IMR-90 (cell line): Measurements from ENCODE around the gene NKTR. TPM values are rescaled to one million over a fixed set of nuclear protein-coding genes. Genes with fewer than 3 reads are reported as not detected.

Source experiments
- ATAC-seq: fragments of 200-7000 bp; cut with Tn5 transposase; 2 replicates; pipeline ENCODE4 v1.9.1; 2020; ENCODE audit warnings: low read depth, mild to moderate bottlenecking, moderate library complexity
- BruUV-seq: library from RNA; stranded (reverse); fragments of 400-500 nt; replicated peaks from 2 replicates; lab custom pipeline; 2021; lab: Mats Ljungman, UMichigan
- CTCF ChIA-PET: fragments of 300-600 bp; formaldehyde crosslinking; extraction: SDS; loops from one replicate; lab custom pipeline; 2021; ENCODE audit warnings: antibody characterized with exemption; lab: Yijun Ruan, JAX
- POLR2A ChIA-PET: fragments of 300-600 bp; sonication (Branson Sonifier 250); formaldehyde crosslinking; loops from one replicate; lab custom pipeline; 2022; ENCODE audit warnings: antibody characterized with exemption; ENCODE audit not compliant: unreplicated experiment; lab: Charles Lee
- DNase-seq: peaks from one replicate; pipeline ENCODE4 v3.0.0; 2013
- H2AFZ ChIP-seq: replicated peaks from 2 replicates; pipeline ENCODE3; 2013; ENCODE audit warnings: low read length, mild to moderate bottlenecking; ENCODE audit not compliant: poor library complexity
- H2AK5ac ChIP-seq: 2 replicates; pipeline ENCODE4 v1.6.1; 2013; ENCODE audit warnings: low read depth, low read length, inconsistent platforms
- H2AK9ac ChIP-seq: replicated peaks from 2 replicates; pipeline ENCODE3; 2013; ENCODE audit warnings: mild to moderate bottlenecking, low read depth, low read length, moderate library complexity; ENCODE audit not compliant: poor library complexity
- H2BK120ac ChIP-seq: 2 replicates; pipeline ENCODE4 v1.6.1; 2013; ENCODE audit warnings: low read depth, low read length, inconsistent platforms
- H2BK15ac ChIP-seq: 3 replicates; pipeline ENCODE4 v1.6.1; 2013; ENCODE audit warnings: low read depth, low read length, inconsistent platforms
- H2BK20ac ChIP-seq: 2 replicates; pipeline ENCODE4 v1.6.1; 2013; ENCODE audit warnings: low read depth, mild to moderate bottlenecking, inconsistent platforms, low read length, moderate library complexity
- H2BK5ac ChIP-seq: 2 replicates; pipeline ENCODE4 v1.6.1; 2013; ENCODE audit warnings: mild to moderate bottlenecking, low read depth, low read length, inconsistent platforms; ENCODE audit not compliant: poor library complexity, severe bottlenecking
- H3K14ac ChIP-seq: replicated peaks from 2 replicates; pipeline ENCODE4 v1.6.1; 2013; ENCODE audit warnings: low read depth, low read length, inconsistent platforms
- H3K18ac ChIP-seq: 2 replicates; pipeline ENCODE4 v1.6.1; 2013; ENCODE audit warnings: low read depth, low read length, control low read depth
- H3K23ac ChIP-seq: 2 replicates; pipeline ENCODE4 v1.6.1; 2013; ENCODE audit warnings: low read depth, low read length, inconsistent platforms
- H3K27ac ChIP-seq: 2 replicates; pipeline ENCODE4 v1.5.1; 2013; ENCODE audit warnings: mild to moderate bottlenecking, control low read depth, low read length; ENCODE audit not compliant: insufficient read depth
- H3K27me3 ChIP-seq: 2 replicates; pipeline ENCODE4 v1.6.1; 2013; ENCODE audit warnings: low read length; ENCODE audit not compliant: control insufficient read depth, insufficient read depth
- H3K36me3 ChIP-seq: 2 replicates; pipeline ENCODE4 v1.6.1; 2013; ENCODE audit warnings: low read length, mixed read lengths; ENCODE audit not compliant: control insufficient read depth, insufficient read depth
- H3K4ac ChIP-seq: 2 replicates; pipeline ENCODE4 v1.6.1; 2013; ENCODE audit warnings: low read depth, low read length, inconsistent platforms
- H3K4me1 ChIP-seq: 2 replicates; pipeline ENCODE4 v1.6.1; 2013; ENCODE audit warnings: low read length, mixed read lengths; ENCODE audit not compliant: control insufficient read depth, insufficient read depth
- H3K4me2 ChIP-seq: 2 replicates; pipeline ENCODE4 v1.6.1; 2013; ENCODE audit warnings: low read depth, mild to moderate bottlenecking, control low read depth, low read length, moderate library complexity
- H3K4me3 ChIP-seq: 2 replicates; pipeline ENCODE4 v1.5.1; 2013; ENCODE audit warnings: low read depth, mild to moderate bottlenecking, control low read depth, low read length, moderate library complexity; ENCODE audit not compliant: insufficient read depth
- H3K56ac ChIP-seq: 2 replicates; pipeline ENCODE4 v1.6.1; 2013; ENCODE audit warnings: low read length, inconsistent platforms; ENCODE audit not compliant: insufficient read depth; ENCODE audit errors: extremely low read depth
- H3K79me1 ChIP-seq, 2 experiments: 2 replicates each; pipeline ENCODE4 v1.6.1; 2013; ENCODE audit warnings: low read length in 2 of 2, inconsistent platforms in 1 of 2, low read depth in 1 of 2
- H3K9ac ChIP-seq: 2 replicates; pipeline ENCODE4 v1.6.1; 2013; ENCODE audit warnings: low read depth, low read length, control low read depth
- H3K9me1 ChIP-seq: 2 replicates; pipeline ENCODE4 v1.6.1; 2013; ENCODE audit warnings: low read length, inconsistent platforms; ENCODE audit not compliant: insufficient read depth
- H3K9me3 ChIP-seq: 2 replicates; pipeline ENCODE4 v1.6.1; 2013; ENCODE audit warnings: low read length; ENCODE audit not compliant: control insufficient read depth, insufficient read depth
- H4K20me1 ChIP-seq: 2 replicates; pipeline ENCODE4 v1.6.1; 2013; ENCODE audit warnings: low read length, inconsistent platforms; ENCODE audit not compliant: insufficient read depth
- H4K5ac ChIP-seq: 2 replicates; pipeline ENCODE4 v1.6.1; 2013; ENCODE audit warnings: mild to moderate bottlenecking, low read depth, low read length, control low read depth
- H4K8ac ChIP-seq, 2 experiments: 2 replicates each; pipeline ENCODE4 v1.6.1; 2013; ENCODE audit warnings: low read depth in 2 of 2, low read length in 2 of 2, control low read depth in 1 of 2, inconsistent platforms in 1 of 2
- H4K91ac ChIP-seq: 2 replicates; pipeline ENCODE4 v1.6.1; 2013; ENCODE audit warnings: low read depth, low read length, inconsistent platforms; ENCODE audit not compliant: insufficient read depth
- BHLHE40 ChIP-seq: fragments of 150-350 bp; IDR thresholded peaks from 2 replicates; pipeline ENCODE4 v1.6.1; 2016; ENCODE audit warnings: mild to moderate bottlenecking, low read depth, low read length
- CEBPB ChIP-seq: IDR thresholded peaks from 2 replicates; pipeline ENCODE4 v1.6.1; 2012; ENCODE audit warnings: low read depth, low read length, improper control_type of control experiment
- CHD1 ChIP-seq: IDR thresholded peaks from 2 replicates; pipeline ENCODE4 v1.6.1; 2012; ENCODE audit warnings: low read depth, low read length, improper control_type of control experiment
- FOS ChIP-seq: fragments of 150-350 bp; IDR thresholded peaks from 2 replicates; pipeline ENCODE4 v1.6.1; 2016; ENCODE audit warnings: low read depth, low read length
- MAFK ChIP-seq: IDR thresholded peaks from 2 replicates; pipeline ENCODE4 v1.6.1; 2012; ENCODE audit warnings: low read depth, low read length, improper control_type of control experiment
- MAZ ChIP-seq: IDR thresholded peaks from 2 replicates; pipeline ENCODE4 v1.6.1; 2012; ENCODE audit warnings: low read depth, mild to moderate bottlenecking, low read length, improper control_type of control experiment, moderate library complexity, borderline replicate concordance
- MXI1 ChIP-seq: IDR thresholded peaks from 2 replicates; pipeline ENCODE4 v1.6.1; 2012; ENCODE audit warnings: low read depth, mild to moderate bottlenecking, low read length, moderate library complexity, borderline replicate concordance
- NFE2L2 ChIP-seq: fragments of 150-350 bp; IDR thresholded peaks from 2 replicates; pipeline ENCODE4 v1.6.1; 2016; ENCODE audit warnings: low read depth, mild to moderate bottlenecking, low read length
- RAD21 ChIP-seq: IDR thresholded peaks from 2 replicates; pipeline ENCODE4 v1.6.1; 2012; ENCODE audit warnings: low read length, improper control_type of control experiment
- RCOR1 ChIP-seq: IDR thresholded peaks from 2 replicates; pipeline ENCODE4 v1.6.1; 2012; ENCODE audit warnings: mild to moderate bottlenecking, low read length, improper control_type of control experiment; ENCODE audit not compliant: insufficient replicate concordance
- RFX5 ChIP-seq: IDR thresholded peaks from 2 replicates; pipeline ENCODE4 v1.8.0; 2012; ENCODE audit warnings: low read depth, mild to moderate bottlenecking, low read length, moderate library complexity
- SMC3 ChIP-seq: fragments of 150-350 bp; IDR thresholded peaks from 2 replicates; pipeline ENCODE4 v1.6.1; 2016; ENCODE audit warnings: low read depth, mild to moderate bottlenecking, antibody characterized with exemption, low read length, moderate library complexity
- WGBS, 2 experiments: methylation state at CpG; one replicate each; pipeline versions ENCODE4 v1.1.5 to v1.1.7; 2013; ENCODE audit warnings: missing lambda C conversion rate in 2 of 2; ENCODE audit not compliant: insufficient read length in 1 of 2; ENCODE audit errors: extremely low coverage in 2 of 2; 5-methylcytosine and 5-hydroxymethylcytosine counted together
- dilution Hi-C: fragments of 300-500 bp; cut with HindIII; formaldehyde crosslinking; loops from one replicate; pipeline ENCODE4 v1.14.3; 2018; ENCODE audit warnings: low sequenced_read_pairs; ENCODE audit not compliant: unreplicated experiment
- in situ Hi-C: fragments of 300-500 bp; cut with MboI; formaldehyde crosslinking; loops from 3 replicates; pipeline ENCODE4 v1.14.3; 2019; ENCODE audit warnings: low sequenced_read_pairs, inconsistent platforms, mixed read lengths
- intact Hi-C: fragments of 100-400 bp; cut with micrococcal nuclease; formaldehyde crosslinking; loops from 2 replicates; pipeline ENCODE4 v1.10.0; 2022
- polyA plus RNA-seq, 3 experiments: library from polyadenylated mRNA; depleted of rRNA; stranded (reverse); fragments of >200 nt; gene quantifications; 2 replicates each; pipeline ENCODE4 v1.2.3, GENCODE V29; 2012; ENCODE audit warnings: low replicate concordance in 1 of 3
- total RNA-seq: library from RNA; depleted of rRNA; stranded (reverse); fragments of >200 nt; gene quantifications from 2 replicates; pipeline ENCODE4 v1.2.3, GENCODE V29; 2012
- TF ChIP-seq, protein P1 (sequence below): conservative IDR thresholded peaks from 2 replicates; pipeline ENCODE4 v1.5.1; 2012; ENCODE audit warnings: mild to moderate bottlenecking, low read depth, low read length, improper control_type of control experiment

NKTR gene
- total and polyA plus RNA-seq, 2 of the 4 experiments (the other 2 are of a cell fraction): 24.0 to 30.7 TPM

DNA sequence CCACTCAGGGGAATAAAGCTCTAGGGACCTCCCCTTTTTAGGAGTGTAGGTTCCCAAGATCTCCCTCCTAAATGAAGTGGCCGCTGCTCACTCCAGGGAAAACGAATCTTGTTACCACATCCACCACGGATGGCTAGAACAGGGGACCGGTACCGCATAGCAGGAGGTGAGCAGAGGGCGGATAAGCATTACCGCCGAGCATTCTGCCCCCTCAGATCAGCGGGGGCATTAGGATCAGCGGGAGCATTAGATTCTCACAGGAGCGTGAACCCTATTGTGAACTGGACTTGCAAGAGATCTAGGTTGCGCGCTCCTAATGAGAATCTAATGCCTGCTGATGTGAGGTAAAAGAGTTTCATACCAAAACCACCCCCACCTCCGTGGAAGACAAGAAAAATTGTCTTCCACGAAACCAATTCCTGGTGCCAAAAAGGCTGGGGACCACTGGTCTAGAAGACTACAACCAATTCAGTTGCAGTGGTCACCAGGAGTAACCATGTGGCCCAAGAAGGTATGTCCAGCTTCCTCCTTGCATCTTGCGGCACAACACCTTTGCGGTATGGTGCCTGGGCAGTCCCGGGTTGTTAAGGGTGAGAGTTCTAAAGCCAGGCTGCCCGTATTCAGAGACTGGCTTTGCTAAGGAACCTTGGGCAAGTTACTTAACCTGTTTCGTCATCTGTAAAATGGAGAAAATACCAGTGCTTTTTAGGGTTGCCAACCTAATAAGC, 10.9 kb upstream of the NKTR start:
- peak overlapping the region; percentile 69; the same call in 1 of the 2 replicates for H3K4me2 ChIP-seq

More for the DNA sequence above, 10.9 kb upstream of the NKTR start:
- Histone ChIP-seq H3K4ac (peak overlapping the region; percentile 79), H2BK15ac (no peak overlapping the region), H2AK5ac (peak overlapping the region; percentile 78; the same call in 1 of the 2 replicates), H4K5ac (peak overlapping the region; percentile 9), H3K27me3 (no peaks in the 10 kb centered on the region), H3K36me3 (peaks cover 2% of the 10 kb centered on the region; the same call in 1 of the 2 replicates), H3K18ac (no peak overlapping the region), H3K4me3 (no peak overlapping the region), H3K23ac (peak overlapping the region; percentile 90; the same call in 1 of the 2 replicates), H4K8ac (peak overlapping the region; percentile 73 to 84; a peak in 3 of 4 replicates), H3K79me1 (peaks cover 21 to 26% of the 10 kb centered on the region in 2 experiments), H2BK5ac (no peak overlapping the region), H4K20me1 (0 out of 2 replicates have a peak, but pooled peaks cover 3% of the 10 kb centered on the region), H3K9me3 (no peaks in the 10 kb centered on the region), H3K56ac (no peak overlapping the region), H2BK120ac (no peak overlapping the region), H2BK20ac (no peak overlapping the region), H2AFZ (peak overlapping the region; percentile 87), H4K91ac (no peak overlapping the region), H3K4me1 (peaks cover 6% of the 10 kb centered on the region), H2AK9ac (peak overlapping the region; percentile 86), H3K9me1 (peaks cover 9% of the 10 kb centered on the region), H3K27ac (no peak overlapping the region), H3K9ac (no peak overlapping the region), H3K14ac (no peak overlapping the region)
- BruUV-seq: no TSS peak
- no peak for ATAC-seq
- in situ Hi-C loops (no loop called here), intact Hi-C loops (no loop called here), dilution Hi-C loops (no loop called here)
- no peak for TF ChIP-seq BHLHE40
- TF ChIP-seq RCOR1: no peak
- TF ChIP-seq FOS: no peak
- TF ChIP-seq CHD1: no peak
- TF ChIP-seq RFX5: no peak
- TF ChIP-seq CEBPB: no peak
- TF ChIP-seq SMC3: no peak
- TF ChIP-seq MAFK: no peak
- TF ChIP-seq RAD21: no peak
- TF ChIP-seq MXI1: no peak
- TF ChIP-seq, protein P1, sequence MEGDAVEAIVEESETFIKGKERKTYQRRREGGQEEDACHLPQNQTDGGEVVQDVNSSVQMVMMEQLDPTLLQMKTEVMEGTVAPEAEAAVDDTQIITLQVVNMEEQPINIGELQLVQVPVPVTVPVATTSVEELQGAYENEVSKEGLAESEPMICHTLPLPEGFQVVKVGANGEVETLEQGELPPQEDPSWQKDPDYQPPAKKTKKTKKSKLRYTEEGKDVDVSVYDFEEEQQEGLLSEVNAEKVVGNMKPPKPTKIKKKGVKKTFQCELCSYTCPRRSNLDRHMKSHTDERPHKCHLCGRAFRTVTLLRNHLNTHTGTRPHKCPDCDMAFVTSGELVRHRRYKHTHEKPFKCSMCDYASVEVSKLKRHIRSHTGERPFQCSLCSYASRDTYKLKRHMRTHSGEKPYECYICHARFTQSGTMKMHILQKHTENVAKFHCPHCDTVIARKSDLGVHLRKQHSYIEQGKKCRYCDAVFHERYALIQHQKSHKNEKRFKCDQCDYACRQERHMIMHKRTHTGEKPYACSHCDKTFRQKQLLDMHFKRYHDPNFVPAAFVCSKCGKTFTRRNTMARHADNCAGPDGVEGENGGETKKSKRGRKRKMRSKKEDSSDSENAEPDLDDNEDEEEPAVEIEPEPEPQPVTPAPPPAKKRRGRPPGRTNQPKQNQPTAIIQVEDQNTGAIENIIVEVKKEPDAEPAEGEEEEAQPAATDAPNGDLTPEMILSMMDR: no peak
- no peak for TF ChIP-seq NFE2L2
- no peak for TF ChIP-seq MAZ
- CTCF ChIA-PET: interaction anchor here (1.6 kb wide), 1 partner anchor 167 kb away, joined by 4 read pairs; no protein-coding TSS in a partner anchor
- DNase-seq: no peak
- POLR2A ChIA-PET: interaction anchor here (0.6 kb wide), 1 partner anchor 65 kb away, joined by 3 read pairs; no protein-coding TSS in a partner anchor
- 95% methylated on average over 4 of the region's 20 CpGs; no CpG with 5 or more reads in 1 of the 2 experiments for WGBS, 2 experiments
